Measurements from ENCODE around the gene BNC2.

BNC2 gene

GRCh38 chr9:16371306-16371705 is 499.2 kb downstream of the BNC2 start:
- no peak for DNase-seq

- no peak for DNase-seq
These were observed 499.8 kb downstream of the BNC2 start for GRCh38 chr9:16370647-16371046.

- DNase-seq: no peak
These were observed 501.0 kb downstream of the BNC2 start for GRCh38 chr9:16369427-16369826.

GRCh38 chr9:16368237-16369087 is 502.0 kb downstream of the BNC2 start:
- no peak for DNase-seq

- DNase-seq: no peak
These were observed 502.8 kb downstream of the BNC2 start for GRCh38 chr9:16367605-16368231.

GRCh38 chr9:16364347-16364746 is 506.1 kb downstream of the BNC2 start:
- DNase-seq: no peak

GRCh38 chr9:16363916-16364315 is 506.6 kb downstream of the BNC2 start:
- no peak for DNase-seq

DNA sequence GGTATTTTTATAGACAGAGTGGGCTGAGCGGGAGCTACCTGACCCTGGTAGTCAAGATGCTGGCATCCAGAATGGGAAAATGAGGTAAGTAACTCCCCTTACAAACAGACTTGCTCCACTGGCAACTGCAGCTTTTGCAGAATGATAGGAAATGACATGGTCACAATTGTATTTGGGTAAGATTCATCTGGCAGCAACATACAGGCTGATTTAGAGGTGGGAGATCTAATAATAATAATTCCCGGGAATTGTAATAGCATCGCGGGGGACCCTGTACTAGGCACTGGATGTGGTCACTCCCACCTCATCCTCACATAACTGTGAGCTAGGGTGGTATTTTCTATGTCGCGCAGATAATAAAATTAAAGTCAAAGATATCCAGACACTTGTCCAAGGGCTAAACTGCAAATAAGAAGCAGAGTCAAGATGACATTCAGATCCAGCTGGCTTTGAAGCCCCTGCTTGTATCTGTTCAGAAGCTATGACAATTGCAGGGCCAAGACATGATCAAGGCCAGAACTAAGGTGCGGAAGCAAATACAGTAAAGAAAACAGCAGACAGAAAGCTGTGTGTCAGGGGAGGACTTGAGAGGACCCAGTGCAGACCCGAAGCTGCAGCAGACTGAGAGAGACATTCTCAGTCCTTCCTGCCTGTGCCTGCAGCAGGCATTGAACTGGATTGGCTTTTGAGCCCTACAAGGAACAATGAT is 507.2 kb downstream of the BNC2 start:
- no peak for DNase-seq

DNA sequence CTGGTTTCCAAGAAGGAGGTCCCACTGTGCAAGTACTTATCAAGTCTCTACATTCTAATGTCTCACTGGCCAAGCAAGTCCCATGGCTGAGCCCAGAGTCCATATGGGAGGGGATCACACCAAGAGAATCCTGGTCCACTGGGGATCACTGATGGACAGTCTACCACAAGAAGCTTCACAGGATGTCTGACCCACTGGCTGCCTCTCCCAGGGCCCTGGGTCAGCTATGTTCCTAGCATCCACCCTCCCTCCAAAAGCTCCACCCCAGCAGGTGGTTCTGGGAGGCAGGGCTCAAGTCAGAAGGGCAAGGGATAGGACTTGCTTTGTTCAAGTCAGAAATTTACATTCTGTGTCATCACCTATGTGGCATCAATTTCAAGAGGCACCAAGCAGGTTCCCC is 508.5 kb downstream of the BNC2 start:
- no peak for DNase-seq

GRCh38 chr9:16361118-16361517 is 509.4 kb downstream of the BNC2 start:
- no peak for DNase-seq

DNA sequence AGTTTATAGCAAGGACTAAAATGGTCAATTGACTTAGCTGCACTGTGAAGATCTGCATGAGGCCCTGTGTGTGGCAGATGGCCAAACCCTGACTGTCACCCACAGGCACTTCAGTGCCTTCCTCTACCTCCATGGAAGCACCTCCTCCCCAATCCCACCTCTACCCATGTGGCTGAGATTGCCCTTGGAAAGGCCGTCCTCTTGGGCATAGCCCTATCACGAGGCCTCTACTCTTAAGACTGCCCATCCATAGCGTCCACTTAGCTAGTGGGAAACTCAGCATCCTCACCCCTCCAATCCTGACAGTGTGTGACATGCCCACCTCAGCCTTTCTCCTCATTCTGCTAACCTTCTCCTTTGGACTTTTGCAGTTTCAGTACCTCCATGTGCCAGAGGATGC is 510.2 kb downstream of the BNC2 start:
- no peak for DNase-seq
